PFSK-1 (cell line): ENCODE data around the gene RELT.

Source experiments
- REST ChIP-seq, 2 experiments: IDR thresholded peaks; 2 replicates each; pipeline versions ENCODE4 v1.6.1 to v1.8.0; 2011 to 2012; ENCODE audit warnings: low read depth in 2 of 2, low read length in 2 of 2, control low read depth in 1 of 2, inconsistent platforms in 1 of 2, mild to moderate bottlenecking in 1 of 2, moderate library complexity in 1 of 2; ENCODE audit not compliant: insufficient read depth in 1 of 2
- TAF1 ChIP-seq: IDR thresholded peaks from 2 replicates; pipeline ENCODE4 v1.6.1; 2012; ENCODE audit warnings: low read length, control low read depth, borderline replicate concordance; ENCODE audit not compliant: insufficient read depth

GRCh38 chr11:73359930-73360742 is 16.1 kb upstream of the RELT start:
- TF ChIP-seq TAF1: no peak
- TF ChIP-seq REST (IDR thresholded peaks at IDR 0.05; ENCODE audit: insufficient read depth in 1 of 2, low read depth in 2 of 2, low read length in 2 of 2): no peak
